HG02678 (cell line): ENCODE measurements around the gene HMGCS2.

Experiments used
- ATAC-seq: cut with Tn5 transposase; IDR thresholded peaks from one replicate; pipeline ENCODE4 v1.9.1; 2021; ENCODE audit warnings: mild to moderate bottlenecking, moderate library complexity; ENCODE audit not compliant: unreplicated experiment

Gene HMGCS2

GRCh38 chr1:119768778-119769177 lies at the start of gene HMGCS2:
Gene HMGCS2 (minus strand): TSS chr1:119768905. CDS start chr1:119768844, 61 bp downstream.
- ATAC-seq, result no peak

GRCh38 chr1:119818181-119818580 lies 49.5 kb upstream of the HMGCS2 start:
- no peak for ATAC-seq

GRCh38 chr1:119816407-119816806 lies 47.7 kb upstream of the HMGCS2 start:
- no peak for ATAC-seq

GRCh38 chr1:119815928-119816327 lies 47.2 kb upstream of the HMGCS2 start:
- no peak for ATAC-seq

GRCh38 chr1:119815361-119815760 lies 46.7 kb upstream of the HMGCS2 start:
- ATAC-seq, result no peak

- no peak for ATAC-seq
Observed at GRCh38 chr1:119814288-119814687, 45.6 kb upstream of the HMGCS2 start.

- ATAC-seq, result no peak
Observed at GRCh38 chr1:119811985-119812557, 43.4 kb upstream of the HMGCS2 start.

GRCh38 chr1:119811387-119811786 lies 42.7 kb upstream of the HMGCS2 start, which contains the start of gene REG4:
Gene REG4 (minus strand): TSS chr1:119811460. CDS start chr1:119808769, 2,691 bp downstream.
- ATAC-seq, result no peak

GRCh38 chr1:119808972-119809550 lies 40.4 kb upstream of the HMGCS2 start:
- peak; percentile 90 for ATAC-seq

- no peak for ATAC-seq
Observed at GRCh38 chr1:119808491-119808890, 39.8 kb upstream of the HMGCS2 start.

- ATAC-seq, result no peak
Observed at GRCh38 chr1:119806489-119806888, 37.8 kb upstream of the HMGCS2 start.

GRCh38 chr1:119805746-119806145 lies 37.0 kb upstream of the HMGCS2 start:
- no peak for ATAC-seq

GRCh38 chr1:119805247-119805646 lies 36.5 kb upstream of the HMGCS2 start:
- ATAC-seq, result no peak

- no peak for ATAC-seq
Observed at GRCh38 chr1:119799599-119800177, 31.0 kb upstream of the HMGCS2 start.

GRCh38 chr1:119799003-119799402 lies 30.3 kb upstream of the HMGCS2 start:
- ATAC-seq, result no peak

- ATAC-seq, result no peak
Observed at GRCh38 chr1:119797606-119798005, 28.9 kb upstream of the HMGCS2 start.

- ATAC-seq, result no peak
Observed at GRCh38 chr1:119797162-119797561, 28.5 kb upstream of the HMGCS2 start.

GRCh38 chr1:119795261-119796200 lies 26.8 kb upstream of the HMGCS2 start:
- ATAC-seq, result no peak

GRCh38 chr1:119794876-119795240 lies 26.2 kb upstream of the HMGCS2 start:
- ATAC-seq, result no peak

- ATAC-seq, result no peak
Observed at GRCh38 chr1:119794230-119794875, 25.6 kb upstream of the HMGCS2 start.

GRCh38 chr1:119791377-119791776 lies 22.7 kb upstream of the HMGCS2 start:
- ATAC-seq, result no peak
